K562 (cell line): ENCODE data around the gene KLK6. TPM values are rescaled to one million over a fixed set of nuclear protein-coding genes. Genes with fewer than 3 reads are reported as not detected.

Source experiments
- BRF1 ChIP-seq: IDR thresholded peaks from 3 replicates; pipeline ENCODE4 v1.6.1; 2011; ENCODE audit warnings: borderline replicate concordance, mild to moderate bottlenecking; ENCODE audit not compliant: insufficient read length; ENCODE audit errors: extremely low read depth
- HDGF ChIP-seq: fragments of 450-650 bp; IDR thresholded peaks from 2 replicates; pipeline ENCODE4 v1.6.1; 2016
- HMGN3 ChIP-seq: IDR thresholded peaks from 2 replicates; pipeline ENCODE4 v1.6.1; 2011; ENCODE audit warnings: borderline replicate concordance, low read depth, mild to moderate bottlenecking, mixed read lengths, low read length; ENCODE audit not compliant: insufficient read length; ENCODE audit errors: extremely low read depth
- JUN ChIP-seq, 2 experiments: sonication (generic) in 1 of 2; formaldehyde crosslinking in 1 of 2; IDR thresholded peaks; 2 replicates each; pipeline versions ENCODE4 v1.6.1 to v1.8.0; 2012 to 2022; ENCODE audit warnings: borderline replicate concordance in 2 of 2, mild to moderate bottlenecking in 2 of 2, improper control_type of control experiment in 1 of 2, low read depth in 1 of 2, low read length in 1 of 2, missing genetic modification reagents in 1 of 2
- JUND ChIP-seq, 2 experiments: IDR thresholded peaks; 2 replicates in 1 of 2; 3 replicates in 1 of 2; pipeline ENCODE4 v1.6.1; 2011; ENCODE audit warnings: borderline replicate concordance in 2 of 2, low read depth in 2 of 2, low read length in 2 of 2, improper control_type of control experiment in 1 of 2, missing biosample characterization in 1 of 2, missing genetic modification characterization in 1 of 2, missing genetic modification reagents in 1 of 2
- MCM5 ChIP-seq: fragments of 450-650 bp; IDR thresholded peaks from 2 replicates; pipeline ENCODE4 v1.6.1; 2016; ENCODE audit warnings: low read depth
- RBM39 ChIP-seq: fragments of 200-400 bp; formaldehyde crosslinking; optimal IDR thresholded peaks from 2 replicates; pipeline ENCODE3; 2018; ENCODE audit warnings: low read depth, low read length
- RFX5 ChIP-seq: IDR thresholded peaks from 2 replicates; pipeline ENCODE4 v1.6.1; 2011; ENCODE audit warnings: low read depth, mild to moderate bottlenecking, improper control_type of control experiment, low read length
- polyA plus RNA-seq, 8 experiments: library from polyadenylated mRNA; depleted of rRNA in 4 of 8; stranded (reverse) in 5 of 8; unstranded in 3 of 8; fragments of >200 nt; fragmentation: Nextera tagmentation in 2 of 8; fragmentation: Illumina TruSeq in 1 of 8; extraction: Ambion mirVana in 2 of 8; extraction: Trizol in 1 of 8; gene quantifications; 2 replicates each; pipeline versions ENCODE4 v1.2.1 to v1.2.3, GENCODE V29; 2011 to 2014; ENCODE audit warnings: inconsistent platforms in 1 of 8, missing spikeins in 1 of 8
- total RNA-seq, 7 experiments: library from RNA; depleted of rRNA in 6 of 7; stranded (reverse); fragments of >200 nt in 6 of 7; fragmentation: Illumina TruSeq in 2 of 7; extraction: Trizol in 2 of 7; gene quantifications; 2 replicates each; pipeline versions ENCODE4 v1.2.1 to v1.2.3, GENCODE V29; 2011 to 2021; ENCODE audit warnings: low replicate concordance in 1 of 7
- TF ChIP-seq, protein P1 (sequence below), 2 experiments: fragments of 450-650 bp; formaldehyde crosslinking in 1 of 2; IDR thresholded peaks; 2 replicates each; pipeline versions ENCODE4 v1.4.0 to v1.6.1; 2014 to 2020; ENCODE audit warnings: mild to moderate bottlenecking in 2 of 2, borderline replicate concordance in 1 of 2, low read depth in 1 of 2
- TF ChIP-seq, protein P2 (sequence below): fragments of 250-450 bp; sonication (Bioruptor Pico); IDR thresholded peaks from 2 replicates; pipeline ENCODE4 v1.4.0; 2020
- TF ChIP-seq, protein P3 (sequence below): fragments of 450-650 bp; formaldehyde crosslinking; IDR thresholded peaks from 2 replicates; pipeline ENCODE4 v1.4.0; 2020; ENCODE audit warnings: mild to moderate bottlenecking, moderate library complexity
- TF ChIP-seq, protein P4 (sequence below): fragments of 450-650 bp; conservative IDR thresholded peaks from 2 replicates; pipeline ENCODE4 v1.6.1; 2016; ENCODE audit warnings: missing genetic modification characterization, low read depth, mild to moderate bottlenecking, control low read depth, missing compliant biosample characterization

Gene KLK6
- total and polyA plus RNA-seq, 9 of the 15 experiments (the other 6 are each of a cell fraction or from before 2014, with no cell fraction given), result not detected

GRCh38 chr19:51002542-51003311, 33.3 kb upstream of the KLK6 start (continued):
- TF ChIP-seq, protein P1, sequence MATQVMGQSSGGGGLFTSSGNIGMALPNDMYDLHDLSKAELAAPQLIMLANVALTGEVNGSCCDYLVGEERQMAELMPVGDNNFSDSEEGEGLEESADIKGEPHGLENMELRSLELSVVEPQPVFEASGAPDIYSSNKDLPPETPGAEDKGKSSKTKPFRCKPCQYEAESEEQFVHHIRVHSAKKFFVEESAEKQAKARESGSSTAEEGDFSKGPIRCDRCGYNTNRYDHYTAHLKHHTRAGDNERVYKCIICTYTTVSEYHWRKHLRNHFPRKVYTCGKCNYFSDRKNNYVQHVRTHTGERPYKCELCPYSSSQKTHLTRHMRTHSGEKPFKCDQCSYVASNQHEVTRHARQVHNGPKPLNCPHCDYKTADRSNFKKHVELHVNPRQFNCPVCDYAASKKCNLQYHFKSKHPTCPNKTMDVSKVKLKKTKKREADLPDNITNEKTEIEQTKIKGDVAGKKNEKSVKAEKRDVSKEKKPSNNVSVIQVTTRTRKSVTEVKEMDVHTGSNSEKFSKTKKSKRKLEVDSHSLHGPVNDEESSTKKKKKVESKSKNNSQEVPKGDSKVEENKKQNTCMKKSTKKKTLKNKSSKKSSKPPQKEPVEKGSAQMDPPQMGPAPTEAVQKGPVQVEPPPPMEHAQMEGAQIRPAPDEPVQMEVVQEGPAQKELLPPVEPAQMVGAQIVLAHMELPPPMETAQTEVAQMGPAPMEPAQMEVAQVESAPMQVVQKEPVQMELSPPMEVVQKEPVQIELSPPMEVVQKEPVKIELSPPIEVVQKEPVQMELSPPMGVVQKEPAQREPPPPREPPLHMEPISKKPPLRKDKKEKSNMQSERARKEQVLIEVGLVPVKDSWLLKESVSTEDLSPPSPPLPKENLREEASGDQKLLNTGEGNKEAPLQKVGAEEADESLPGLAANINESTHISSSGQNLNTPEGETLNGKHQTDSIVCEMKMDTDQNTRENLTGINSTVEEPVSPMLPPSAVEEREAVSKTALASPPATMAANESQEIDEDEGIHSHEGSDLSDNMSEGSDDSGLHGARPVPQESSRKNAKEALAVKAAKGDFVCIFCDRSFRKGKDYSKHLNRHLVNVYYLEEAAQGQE (IDR thresholded peaks at IDR 0.05; ENCODE audit: borderline replicate concordance), result peak; percentile 14; the same call in 1 of the 2 replicates
- TF ChIP-seq, protein P1 (CRISPR knock-in tag; IDR thresholded peaks at IDR 0.05; ENCODE audit: low read depth), result no peak
- TF ChIP-seq HDGF (0 out of 2 replicates have a peak, but pooled peaks have one; percentile 38), RFX5 (peak; percentile 41; the same call in 1 of the 2 replicates), RBM39 (no peak), MCM5 (no peak), HMGN3 (peak; percentile 21), BRF1 (no peak), JUN (IDR thresholded peaks at IDR 0.05; ENCODE audit: borderline replicate concordance, low read depth, low read length) (peak; percentile 96), JUN (CRISPR knock-in tag; IDR thresholded peaks at IDR 0.05; ENCODE audit: borderline replicate concordance) (no peak), JUND (IDR thresholded peaks at IDR 0.05; ENCODE audit: borderline replicate concordance, low read depth, low read length) (peak; percentile 97), JUND (tag; IDR thresholded peaks at IDR 0.05; ENCODE audit: borderline replicate concordance, low read depth, low read length) (peak; percentile 95; the same call in 2 of the 3 replicates)
- TF ChIP-seq, protein P2, sequence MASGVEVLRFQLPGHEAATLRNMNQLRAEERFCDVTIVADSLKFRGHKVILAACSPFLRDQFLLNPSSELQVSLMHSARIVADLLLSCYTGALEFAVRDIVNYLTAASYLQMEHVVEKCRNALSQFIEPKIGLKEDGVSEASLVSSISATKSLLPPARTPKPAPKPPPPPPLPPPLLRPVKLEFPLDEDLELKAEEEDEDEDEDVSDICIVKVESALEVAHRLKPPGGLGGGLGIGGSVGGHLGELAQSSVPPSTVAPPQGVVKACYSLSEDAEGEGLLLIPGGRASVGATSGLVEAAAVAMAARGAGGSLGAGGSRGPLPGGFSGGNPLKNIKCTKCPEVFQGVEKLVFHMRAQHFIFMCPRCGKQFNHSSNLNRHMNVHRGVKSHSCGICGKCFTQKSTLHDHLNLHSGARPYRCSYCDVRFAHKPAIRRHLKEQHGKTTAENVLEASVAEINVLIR (CRISPR knock-in tag), result peak; percentile 76
- TF ChIP-seq, protein P3, sequence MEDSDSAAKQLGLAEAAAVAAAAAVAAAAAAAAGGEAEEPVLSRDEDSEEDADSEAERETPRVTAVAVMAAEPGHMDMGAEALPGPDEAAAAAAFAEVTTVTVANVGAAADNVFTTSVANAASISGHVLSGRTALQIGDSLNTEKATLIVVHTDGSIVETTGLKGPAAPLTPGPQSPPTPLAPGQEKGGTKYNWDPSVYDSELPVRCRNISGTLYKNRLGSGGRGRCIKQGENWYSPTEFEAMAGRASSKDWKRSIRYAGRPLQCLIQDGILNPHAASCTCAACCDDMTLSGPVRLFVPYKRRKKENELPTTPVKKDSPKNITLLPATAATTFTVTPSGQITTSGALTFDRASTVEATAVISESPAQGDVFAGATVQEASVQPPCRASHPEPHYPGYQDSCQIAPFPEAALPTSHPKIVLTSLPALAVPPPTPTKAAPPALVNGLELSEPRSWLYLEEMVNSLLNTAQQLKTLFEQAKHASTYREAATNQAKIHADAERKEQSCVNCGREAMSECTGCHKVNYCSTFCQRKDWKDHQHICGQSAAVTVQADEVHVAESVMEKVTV (CRISPR knock-in tag), result no peak
- TF ChIP-seq, protein P4, sequence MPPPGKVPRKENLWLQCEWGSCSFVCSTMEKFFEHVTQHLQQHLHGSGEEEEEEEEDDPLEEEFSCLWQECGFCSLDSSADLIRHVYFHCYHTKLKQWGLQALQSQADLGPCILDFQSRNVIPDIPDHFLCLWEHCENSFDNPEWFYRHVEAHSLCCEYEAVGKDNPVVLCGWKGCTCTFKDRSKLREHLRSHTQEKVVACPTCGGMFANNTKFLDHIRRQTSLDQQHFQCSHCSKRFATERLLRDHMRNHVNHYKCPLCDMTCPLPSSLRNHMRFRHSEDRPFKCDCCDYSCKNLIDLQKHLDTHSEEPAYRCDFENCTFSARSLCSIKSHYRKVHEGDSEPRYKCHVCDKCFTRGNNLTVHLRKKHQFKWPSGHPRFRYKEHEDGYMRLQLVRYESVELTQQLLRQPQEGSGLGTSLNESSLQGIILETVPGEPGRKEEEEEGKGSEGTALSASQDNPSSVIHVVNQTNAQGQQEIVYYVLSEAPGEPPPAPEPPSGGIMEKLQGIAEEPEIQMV, result no peak
